ENCODE measurements around the gene ANXA6.

The ANXA6 gene

GRCh38 chr5:151191661-151192060 lies 34.1 kb upstream of the ANXA6 start:
- no peak overlapping the region for H3K27ac ChIP-seq (replicated peaks)
- no peaks in the 10 kb centered on the region for H3K27me3 ChIP-seq (ENCODE audit: insufficient read depth, poor library complexity, severe bottlenecking)
- no peak for DNase-seq (ENCODE audit: low read depth in 1 of 2, low spot score in 1 of 2)
- TF ChIP-seq GABPA (IDR thresholded peaks at IDR 0.05; ENCODE audit: low read depth): no peak
- no peak for TF ChIP-seq SPI1 (IDR thresholded peaks at IDR 0.05; ENCODE audit: borderline replicate concordance, low read depth)
- TF ChIP-seq POLR2AphosphoS5 (IDR thresholded peaks at IDR 0.05; ENCODE audit: low read depth): no peak
- TF ChIP-seq, protein P1, sequence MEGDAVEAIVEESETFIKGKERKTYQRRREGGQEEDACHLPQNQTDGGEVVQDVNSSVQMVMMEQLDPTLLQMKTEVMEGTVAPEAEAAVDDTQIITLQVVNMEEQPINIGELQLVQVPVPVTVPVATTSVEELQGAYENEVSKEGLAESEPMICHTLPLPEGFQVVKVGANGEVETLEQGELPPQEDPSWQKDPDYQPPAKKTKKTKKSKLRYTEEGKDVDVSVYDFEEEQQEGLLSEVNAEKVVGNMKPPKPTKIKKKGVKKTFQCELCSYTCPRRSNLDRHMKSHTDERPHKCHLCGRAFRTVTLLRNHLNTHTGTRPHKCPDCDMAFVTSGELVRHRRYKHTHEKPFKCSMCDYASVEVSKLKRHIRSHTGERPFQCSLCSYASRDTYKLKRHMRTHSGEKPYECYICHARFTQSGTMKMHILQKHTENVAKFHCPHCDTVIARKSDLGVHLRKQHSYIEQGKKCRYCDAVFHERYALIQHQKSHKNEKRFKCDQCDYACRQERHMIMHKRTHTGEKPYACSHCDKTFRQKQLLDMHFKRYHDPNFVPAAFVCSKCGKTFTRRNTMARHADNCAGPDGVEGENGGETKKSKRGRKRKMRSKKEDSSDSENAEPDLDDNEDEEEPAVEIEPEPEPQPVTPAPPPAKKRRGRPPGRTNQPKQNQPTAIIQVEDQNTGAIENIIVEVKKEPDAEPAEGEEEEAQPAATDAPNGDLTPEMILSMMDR (IDR thresholded peaks at IDR 0.05; ENCODE audit: insufficient read depth, low read length): no peak
- TF ChIP-seq, protein P2, sequence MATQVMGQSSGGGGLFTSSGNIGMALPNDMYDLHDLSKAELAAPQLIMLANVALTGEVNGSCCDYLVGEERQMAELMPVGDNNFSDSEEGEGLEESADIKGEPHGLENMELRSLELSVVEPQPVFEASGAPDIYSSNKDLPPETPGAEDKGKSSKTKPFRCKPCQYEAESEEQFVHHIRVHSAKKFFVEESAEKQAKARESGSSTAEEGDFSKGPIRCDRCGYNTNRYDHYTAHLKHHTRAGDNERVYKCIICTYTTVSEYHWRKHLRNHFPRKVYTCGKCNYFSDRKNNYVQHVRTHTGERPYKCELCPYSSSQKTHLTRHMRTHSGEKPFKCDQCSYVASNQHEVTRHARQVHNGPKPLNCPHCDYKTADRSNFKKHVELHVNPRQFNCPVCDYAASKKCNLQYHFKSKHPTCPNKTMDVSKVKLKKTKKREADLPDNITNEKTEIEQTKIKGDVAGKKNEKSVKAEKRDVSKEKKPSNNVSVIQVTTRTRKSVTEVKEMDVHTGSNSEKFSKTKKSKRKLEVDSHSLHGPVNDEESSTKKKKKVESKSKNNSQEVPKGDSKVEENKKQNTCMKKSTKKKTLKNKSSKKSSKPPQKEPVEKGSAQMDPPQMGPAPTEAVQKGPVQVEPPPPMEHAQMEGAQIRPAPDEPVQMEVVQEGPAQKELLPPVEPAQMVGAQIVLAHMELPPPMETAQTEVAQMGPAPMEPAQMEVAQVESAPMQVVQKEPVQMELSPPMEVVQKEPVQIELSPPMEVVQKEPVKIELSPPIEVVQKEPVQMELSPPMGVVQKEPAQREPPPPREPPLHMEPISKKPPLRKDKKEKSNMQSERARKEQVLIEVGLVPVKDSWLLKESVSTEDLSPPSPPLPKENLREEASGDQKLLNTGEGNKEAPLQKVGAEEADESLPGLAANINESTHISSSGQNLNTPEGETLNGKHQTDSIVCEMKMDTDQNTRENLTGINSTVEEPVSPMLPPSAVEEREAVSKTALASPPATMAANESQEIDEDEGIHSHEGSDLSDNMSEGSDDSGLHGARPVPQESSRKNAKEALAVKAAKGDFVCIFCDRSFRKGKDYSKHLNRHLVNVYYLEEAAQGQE (IDR thresholded peaks at IDR 0.05; ENCODE audit: insufficient replicate concordance, low read depth): no peak
- H3K4me3 ChIP-seq (replicated peaks; ENCODE audit: insufficient read depth, low read length): no peak overlapping the region

DNA sequence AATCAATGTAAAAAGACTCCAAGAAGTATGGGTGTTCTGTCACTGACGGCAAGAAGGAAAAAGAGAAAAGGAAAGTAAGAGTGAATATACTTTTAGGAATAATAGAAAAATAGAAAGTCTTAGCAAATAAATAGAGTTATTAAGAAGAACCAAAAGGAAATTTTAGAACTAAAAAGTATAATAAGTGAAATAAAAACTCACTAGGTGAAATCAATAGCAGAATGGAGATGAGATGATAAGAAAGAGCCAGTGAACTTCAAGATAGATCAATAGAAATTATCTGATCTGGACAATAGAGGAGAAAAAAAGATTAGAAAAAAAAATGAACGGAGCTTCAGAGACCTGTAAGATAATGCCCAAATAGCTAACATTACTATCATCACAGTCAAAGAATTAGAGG lies 31.6 kb upstream of the ANXA6 start:
- Histone ChIP-seq H3K27me3 (ENCODE audit: insufficient read depth, poor library complexity, severe bottlenecking) (no peaks in the 10 kb centered on the region), H3K27ac (replicated peaks) (no peak overlapping the region), H3K4me3 (replicated peaks; ENCODE audit: insufficient read depth, low read length) (no peak overlapping the region)
- TF ChIP-seq, protein P2 (IDR thresholded peaks at IDR 0.05; ENCODE audit: insufficient replicate concordance, low read depth): no peak
- TF ChIP-seq SPI1 (IDR thresholded peaks at IDR 0.05; ENCODE audit: borderline replicate concordance, low read depth) (no peak), GABPA (IDR thresholded peaks at IDR 0.05; ENCODE audit: low read depth) (no peak), POLR2AphosphoS5 (IDR thresholded peaks at IDR 0.05; ENCODE audit: low read depth) (no peak)
- TF ChIP-seq, protein P1 (IDR thresholded peaks at IDR 0.05; ENCODE audit: insufficient read depth, low read length): no peak
- DNase-seq (ENCODE audit: low read depth in 1 of 2, low spot score in 1 of 2): no peak

GRCh38 chr5:151186538-151186937 lies 29.0 kb upstream of the ANXA6 start:
- Histone ChIP-seq H3K27me3 (ENCODE audit: insufficient read depth, poor library complexity, severe bottlenecking) (no peaks in the 10 kb centered on the region), H3K27ac (replicated peaks) (no peak overlapping the region), H3K4me3 (replicated peaks; ENCODE audit: insufficient read depth, low read length) (no peak overlapping the region)
- no peak for DNase-seq (ENCODE audit: low read depth in 1 of 2, low spot score in 1 of 2)
- no peak for TF ChIP-seq GABPA (IDR thresholded peaks at IDR 0.05; ENCODE audit: low read depth)
- TF ChIP-seq, protein P1 (IDR thresholded peaks at IDR 0.05; ENCODE audit: insufficient read depth, low read length): no peak
- no peak for TF ChIP-seq POLR2AphosphoS5 (IDR thresholded peaks at IDR 0.05; ENCODE audit: low read depth)
- TF ChIP-seq, protein P2 (IDR thresholded peaks at IDR 0.05; ENCODE audit: insufficient replicate concordance, low read depth): no peak
- TF ChIP-seq SPI1 (IDR thresholded peaks at IDR 0.05; ENCODE audit: borderline replicate concordance, low read depth): no peak
